ENCODE results near the gene OSM.

The OSM gene

DNA sequence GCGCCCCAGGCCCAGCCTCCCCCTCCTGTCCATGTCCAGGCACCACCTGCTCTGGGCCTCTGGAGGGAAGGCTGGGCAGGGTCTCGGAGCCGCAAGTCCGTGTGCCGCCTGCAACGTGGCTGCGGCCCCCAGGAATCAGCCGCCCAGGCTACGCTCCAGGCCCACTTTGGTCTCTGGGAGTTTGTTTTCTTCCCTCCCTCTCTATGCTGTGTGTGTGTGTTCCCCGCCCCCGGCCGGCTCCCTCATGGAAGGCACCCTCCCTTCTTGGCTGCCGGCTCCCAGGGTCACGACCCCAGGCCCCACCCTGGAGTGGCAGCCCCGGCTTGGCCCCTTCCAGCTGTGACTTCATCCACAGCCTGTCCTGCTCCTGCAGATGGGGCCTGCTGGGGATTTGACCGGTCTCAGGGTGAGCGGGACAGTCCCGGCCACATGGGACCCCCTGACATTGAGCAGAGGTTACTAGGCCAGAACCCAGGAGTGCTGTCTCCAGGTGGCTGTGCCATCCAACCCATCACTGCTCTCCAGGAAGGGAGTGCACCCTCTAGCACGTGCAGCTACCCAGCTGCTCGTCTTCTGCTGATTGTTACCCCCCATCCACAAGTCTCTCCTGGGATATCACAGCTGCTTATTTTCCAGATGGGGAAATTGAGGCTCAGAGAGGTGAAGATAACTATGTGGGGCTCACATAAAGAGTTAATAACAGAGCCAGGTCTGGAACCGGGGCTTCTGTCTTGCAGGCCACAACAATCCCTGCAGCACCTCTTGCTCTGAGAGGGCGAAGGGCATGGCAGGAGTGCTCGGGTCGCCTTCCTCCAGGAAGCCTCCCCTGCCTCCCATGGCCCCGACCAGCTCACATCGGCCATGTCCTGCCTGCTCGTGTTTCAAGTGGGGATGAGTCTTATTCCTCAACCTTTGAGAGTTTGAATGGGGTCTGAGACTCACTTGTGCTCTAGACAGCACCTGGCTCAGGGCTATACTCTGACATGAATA lies 17.3 kb downstream of the OSM start:
- H3K9ac ChIP-seq (ENCODE audit: low read length in 2 of 2) = no peak overlapping the region
- peaks cover 19% of the 10 kb centered on the region for H3K4me1 ChIP-seq (ENCODE audit: control insufficient read depth, insufficient read depth, low read length)
- H3K27ac ChIP-seq (ENCODE audit: low read length) = no peak overlapping the region
- peaks cover 11 to 26% of the 10 kb centered on the region in 2 donors for H3K27me3 ChIP-seq (ENCODE audit: control insufficient read depth in 1 of 2, insufficient read depth in 2 of 2, low read length in 2 of 2)
- H3K9me3 ChIP-seq (ENCODE audit: control insufficient read depth in 2 of 2, low read length in 2 of 2) = no peaks in the 10 kb centered on the region
- no peaks in the 10 kb centered on the region for H3K36me3 ChIP-seq (ENCODE audit: control insufficient read depth in 2 of 2, insufficient read depth in 2 of 2, low read length in 2 of 2)
- H3K4me3 ChIP-seq (ENCODE audit: low read length in 2 of 2) = peak overlapping the region in 1 of 2 donors; percentile 40

GRCh38 chr22:30248484-30248883 lies 18.2 kb downstream of the OSM start:
- H3K4me3 ChIP-seq (ENCODE audit: low read length in 2 of 2) = peak overlapping the region in 1 of 2 donors; percentile 40
- no peaks in the 10 kb centered on the region for H3K36me3 ChIP-seq (ENCODE audit: control insufficient read depth in 2 of 2, insufficient read depth in 2 of 2, low read length in 2 of 2)
- H3K27me3 ChIP-seq (ENCODE audit: control insufficient read depth in 1 of 2, insufficient read depth in 2 of 2, low read length in 2 of 2) = peaks cover 18 to 32% of the 10 kb centered on the region in 2 donors
- H3K4me1 ChIP-seq (ENCODE audit: control insufficient read depth, insufficient read depth, low read length) = peaks cover 19% of the 10 kb centered on the region
- H3K27ac ChIP-seq (ENCODE audit: low read length) = no peak overlapping the region
- H3K9ac ChIP-seq (ENCODE audit: low read length in 2 of 2) = no peak overlapping the region
- no peaks in the 10 kb centered on the region for H3K9me3 ChIP-seq (ENCODE audit: control insufficient read depth in 2 of 2, low read length in 2 of 2)

DNA sequence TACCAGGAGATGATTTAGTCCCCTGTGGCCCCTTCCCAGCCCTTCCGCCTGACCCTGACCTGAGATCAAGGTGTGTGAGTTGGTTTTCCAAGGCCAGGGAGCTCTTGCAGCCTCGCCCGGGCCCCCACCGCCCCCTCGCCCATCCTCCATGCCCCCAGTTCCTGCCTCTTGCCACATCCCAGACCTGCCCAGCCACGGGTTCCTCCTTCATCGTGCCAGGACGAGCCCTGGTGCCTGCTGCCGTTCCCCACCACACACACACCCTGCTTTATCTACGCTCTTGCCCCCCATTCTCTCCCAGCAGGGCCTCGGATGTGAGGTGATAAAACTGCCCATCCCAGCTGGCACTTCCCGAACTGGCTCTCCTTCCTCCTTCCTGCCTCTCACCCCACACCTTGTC lies 18.7 kb downstream of the OSM start:
- Histone ChIP-seq H3K36me3 (ENCODE audit: control insufficient read depth in 2 of 2, insufficient read depth in 2 of 2, low read length in 2 of 2) (no peaks in the 10 kb centered on the region), H3K9ac (ENCODE audit: low read length in 2 of 2) (no peak overlapping the region), H3K27ac (ENCODE audit: low read length) (no peak overlapping the region), H3K4me1 (ENCODE audit: control insufficient read depth, insufficient read depth, low read length) (peaks cover 17% of the 10 kb centered on the region), H3K27me3 (ENCODE audit: control insufficient read depth in 1 of 2, insufficient read depth in 2 of 2, low read length in 2 of 2) (peaks cover 18 to 37% of the 10 kb centered on the region in 2 donors), H3K4me3 (ENCODE audit: low read length in 2 of 2) (peak overlapping the region in 1 of 2 donors; percentile 3), H3K9me3 (ENCODE audit: control insufficient read depth in 2 of 2, low read length in 2 of 2) (no peaks in the 10 kb centered on the region)

DNA sequence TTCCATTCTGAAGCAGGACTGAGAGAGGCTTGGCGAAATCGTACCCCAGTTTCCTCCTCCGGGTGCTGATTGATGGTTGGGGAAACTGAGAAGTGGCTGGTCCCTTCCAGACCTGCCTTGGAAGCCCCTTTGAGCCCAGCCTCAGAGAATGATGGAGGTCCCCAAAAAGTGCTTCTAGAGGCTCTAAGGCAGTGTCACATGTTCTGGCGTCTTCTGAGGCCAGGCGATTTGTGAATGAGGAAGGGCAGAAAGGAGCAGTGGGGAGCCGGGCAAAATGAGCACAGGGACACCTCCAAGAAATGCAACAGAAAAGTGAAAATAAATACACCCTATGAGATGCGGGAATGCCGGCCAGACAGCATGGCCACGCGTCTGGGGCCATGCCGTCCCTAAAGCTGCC lies 19.1 kb downstream of the OSM start:
- no peak overlapping the region for H3K27ac ChIP-seq (ENCODE audit: low read length)
- no peaks in the 10 kb centered on the region for H3K9me3 ChIP-seq (ENCODE audit: control insufficient read depth in 2 of 2, low read length in 2 of 2)
- H3K9ac ChIP-seq (ENCODE audit: low read length in 2 of 2) = no peak overlapping the region
- H3K27me3 ChIP-seq (ENCODE audit: control insufficient read depth in 1 of 2, insufficient read depth in 2 of 2, low read length in 2 of 2) = peaks cover 18 to 38% of the 10 kb centered on the region in 2 donors
- no peak overlapping the region for H3K4me3 ChIP-seq (ENCODE audit: low read length in 2 of 2)
- peaks cover 13% of the 10 kb centered on the region for H3K4me1 ChIP-seq (ENCODE audit: control insufficient read depth, insufficient read depth, low read length)
- H3K36me3 ChIP-seq (ENCODE audit: control insufficient read depth in 2 of 2, insufficient read depth in 2 of 2, low read length in 2 of 2) = no peaks in the 10 kb centered on the region

DNA sequence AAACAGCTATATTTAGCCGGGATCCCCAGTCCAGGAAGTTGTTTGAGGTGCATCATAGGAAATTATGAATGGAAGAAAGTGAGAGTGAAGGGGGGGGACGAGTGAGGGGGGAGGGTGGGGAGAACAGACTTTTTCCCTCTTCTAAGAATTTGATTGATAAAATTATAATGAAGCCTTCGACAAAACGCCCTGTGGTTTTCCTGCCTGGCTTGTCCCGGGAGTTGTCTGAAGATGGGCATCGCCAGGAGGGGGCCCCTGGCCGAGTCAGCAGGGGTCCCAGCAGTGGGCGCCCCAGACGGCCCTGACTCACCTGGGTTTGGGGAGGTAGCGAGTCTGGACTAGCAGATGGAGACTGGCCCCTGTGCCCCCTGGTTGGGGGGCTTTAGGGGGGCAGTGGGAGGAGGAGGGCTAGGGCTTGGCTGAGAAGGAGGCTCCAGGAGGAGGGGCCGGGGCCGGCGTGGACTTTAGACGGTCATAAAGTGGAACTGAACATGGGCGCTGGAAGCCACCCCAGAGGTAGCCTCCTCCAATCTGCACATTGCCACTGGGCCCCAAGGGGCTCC lies 19.8 kb downstream of the OSM start:
- Histone ChIP-seq H3K27me3 (ENCODE audit: control insufficient read depth in 1 of 2, insufficient read depth in 2 of 2, low read length in 2 of 2) (peaks cover 18 to 41% of the 10 kb centered on the region in 2 donors), H3K4me1 (ENCODE audit: control insufficient read depth, insufficient read depth, low read length) (peaks cover 12% of the 10 kb centered on the region), H3K36me3 (ENCODE audit: control insufficient read depth in 2 of 2, insufficient read depth in 2 of 2, low read length in 2 of 2) (no peaks in the 10 kb centered on the region), H3K9ac (ENCODE audit: low read length in 2 of 2) (peak overlapping the region in 1 of 2 donors; percentile 22), H3K4me3 (ENCODE audit: low read length in 2 of 2) (peak overlapping the region; percentile 46 to 74), H3K9me3 (ENCODE audit: control insufficient read depth in 2 of 2, low read length in 2 of 2) (no peaks in the 10 kb centered on the region), H3K27ac (ENCODE audit: low read length) (no peak overlapping the region)

DNA sequence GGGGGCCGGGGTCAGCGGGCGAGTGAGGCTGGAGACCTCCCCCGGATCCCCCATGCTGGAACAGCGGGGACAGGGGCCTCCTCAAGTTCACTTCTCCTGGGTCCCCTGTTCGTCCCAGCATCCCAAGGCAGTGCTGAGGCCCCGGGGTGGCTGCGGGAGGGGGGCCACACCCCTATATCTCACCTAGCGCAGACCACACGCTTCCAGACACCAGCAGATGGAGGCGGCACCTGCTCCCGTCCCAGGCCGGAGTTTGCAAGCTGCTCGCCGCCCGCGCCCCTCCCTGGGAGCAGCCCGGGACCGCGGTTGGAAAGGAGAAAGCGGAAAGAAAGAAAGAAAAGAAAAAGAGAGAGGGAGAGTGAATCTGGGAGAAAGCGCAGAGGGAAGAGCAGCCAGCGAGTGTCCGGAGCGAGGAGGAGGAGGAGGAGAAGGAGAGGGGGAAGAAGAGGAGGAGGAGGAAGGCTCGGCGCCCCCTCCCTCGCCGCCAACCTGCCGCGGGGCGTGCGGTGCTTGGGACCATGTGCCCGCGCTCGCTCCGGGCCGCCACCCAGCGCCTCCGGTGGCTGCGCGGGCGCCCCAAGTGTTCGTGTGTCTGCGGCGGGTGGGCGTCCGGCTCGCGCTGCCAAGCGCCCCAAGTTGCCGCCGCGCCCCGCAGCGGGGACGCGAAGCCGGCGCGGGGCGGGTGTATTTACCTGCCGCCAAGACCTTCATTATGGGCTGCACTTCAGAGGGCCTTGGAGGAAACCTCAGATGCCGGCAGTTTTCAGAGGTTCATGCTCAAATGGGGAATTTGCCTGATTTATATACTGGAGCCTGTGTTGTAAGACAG lies 20.5 kb downstream of the OSM start, which contains the start of gene LIF:
LIF (minus strand) TSS at position 775 of the 829 bp plus-strand sequence; CDS start at position 711, 64 bp downstream.
- H3K9ac ChIP-seq (ENCODE audit: low read length in 2 of 2) = peak within 1 kb of the TSS in 1 of 2 donors; percentile 22
- peaks cover 18 to 41% of the 10 kb centered on the region in 2 donors for H3K27me3 ChIP-seq (ENCODE audit: control insufficient read depth in 1 of 2, insufficient read depth in 2 of 2, low read length in 2 of 2)
- H3K9me3 ChIP-seq (ENCODE audit: control insufficient read depth in 2 of 2, low read length in 2 of 2) = no peaks in the 10 kb centered on the region
- H3K27ac ChIP-seq (ENCODE audit: low read length) = no peak within 1 kb of the TSS
- peaks cover 12% of the 10 kb centered on the region for H3K4me1 ChIP-seq (ENCODE audit: control insufficient read depth, insufficient read depth, low read length)
- H3K36me3 ChIP-seq (ENCODE audit: control insufficient read depth in 2 of 2, insufficient read depth in 2 of 2, low read length in 2 of 2) = no peaks in the 10 kb centered on the region
- H3K4me3 ChIP-seq (ENCODE audit: low read length in 2 of 2) = peak within 1 kb of the TSS; percentile 46 to 74

GRCh38 chr22:30245181-30245984 lies 21.3 kb downstream of the OSM start:
- Histone ChIP-seq H3K27me3 (ENCODE audit: control insufficient read depth in 1 of 2, insufficient read depth in 2 of 2, low read length in 2 of 2) (peaks cover 18 to 41% of the 10 kb centered on the region in 2 donors), H3K9me3 (ENCODE audit: control insufficient read depth in 2 of 2, low read length in 2 of 2) (no peaks in the 10 kb centered on the region), H3K36me3 (ENCODE audit: control insufficient read depth in 2 of 2, insufficient read depth in 2 of 2, low read length in 2 of 2) (no peaks in the 10 kb centered on the region), H3K9ac (ENCODE audit: low read length in 2 of 2) (no peak overlapping the region), H3K4me3 (ENCODE audit: low read length in 2 of 2) (peak overlapping the region in 1 of 2 donors; percentile 74), H3K27ac (ENCODE audit: low read length) (no peak overlapping the region), H3K4me1 (ENCODE audit: control insufficient read depth, insufficient read depth, low read length) (peaks cover 12% of the 10 kb centered on the region)

- H3K27ac ChIP-seq (ENCODE audit: low read length) = no peak overlapping the region
- H3K4me3 ChIP-seq (ENCODE audit: low read length in 2 of 2) = no peak overlapping the region
- H3K9me3 ChIP-seq (ENCODE audit: control insufficient read depth in 2 of 2, low read length in 2 of 2) = no peaks in the 10 kb centered on the region
- no peak overlapping the region for H3K9ac ChIP-seq (ENCODE audit: low read length in 2 of 2)
- peaks cover 12% of the 10 kb centered on the region for H3K4me1 ChIP-seq (ENCODE audit: control insufficient read depth, insufficient read depth, low read length)
- H3K36me3 ChIP-seq (ENCODE audit: control insufficient read depth in 2 of 2, insufficient read depth in 2 of 2, low read length in 2 of 2) = no peaks in the 10 kb centered on the region
- H3K27me3 ChIP-seq (ENCODE audit: control insufficient read depth in 1 of 2, insufficient read depth in 2 of 2, low read length in 2 of 2) = peaks cover 18 to 41% of the 10 kb centered on the region in 2 donors
Measured at GRCh38 chr22:30244641-30245040, 22.0 kb downstream of the OSM start.

- H3K4me1 ChIP-seq (ENCODE audit: control insufficient read depth, insufficient read depth, low read length) = peaks cover 10% of the 10 kb centered on the region
- H3K9me3 ChIP-seq (ENCODE audit: control insufficient read depth in 2 of 2, low read length in 2 of 2) = no peaks in the 10 kb centered on the region
- H3K36me3 ChIP-seq (ENCODE audit: control insufficient read depth in 2 of 2, insufficient read depth in 2 of 2, low read length in 2 of 2) = no peaks in the 10 kb centered on the region
- H3K27me3 ChIP-seq (ENCODE audit: control insufficient read depth in 1 of 2, insufficient read depth in 2 of 2, low read length in 2 of 2) = peaks cover 18 to 41% of the 10 kb centered on the region in 2 donors
- H3K4me3 ChIP-seq (ENCODE audit: low read length in 2 of 2) = no peak overlapping the region
- no peak overlapping the region for H3K27ac ChIP-seq (ENCODE audit: low read length)
- no peak overlapping the region for H3K9ac ChIP-seq (ENCODE audit: low read length in 2 of 2)
Measured at GRCh38 chr22:30244066-30244465, 22.6 kb downstream of the OSM start.

Measured in stomach smooth muscle (tissue), 2 donors.